ENCODE data around the gene PELI1.

GRCh38 chr2:64105670-64106461, 38.4 kb downstream of the PELI1 start:
- TF ChIP-seq CTCF (conservative IDR thresholded peaks at IDR 0.05; ENCODE audit: low read length) = no peak
- no peak for TF ChIP-seq EZH2phosphoT487 (IDR thresholded peaks at IDR 0.05; ENCODE audit: borderline replicate concordance)
